ENCODE data around the gene UBL4B. TPM values are rescaled to one million over a fixed set of nuclear protein-coding genes. Genes with fewer than 3 reads are reported as not detected.

UBL4B gene
- total RNA-seq, 4 donors from 2014 or later: 0.27 to 0.67 TPM; not detected in 2

DNA sequence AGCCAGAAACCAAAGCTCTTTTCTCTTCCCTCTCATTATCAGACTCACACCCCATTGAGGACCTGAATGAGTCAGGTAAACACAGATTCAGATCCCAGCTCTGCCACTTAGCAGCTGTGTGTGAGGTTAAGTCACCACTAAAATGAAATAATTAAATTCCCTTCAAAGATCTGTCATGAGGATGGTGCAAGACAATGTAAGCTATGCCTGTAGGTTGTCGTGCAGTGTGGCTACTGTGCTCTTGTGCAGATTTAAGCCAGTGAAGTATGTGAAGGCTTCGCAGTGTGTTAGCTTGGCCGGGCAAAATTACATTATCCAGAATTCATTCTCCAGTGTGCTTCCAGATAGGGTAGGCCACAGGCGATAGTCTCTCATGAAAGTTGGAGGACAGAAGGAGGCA, 13.6 kb downstream of the UBL4B start:
- TF ChIP-seq, protein P1, sequence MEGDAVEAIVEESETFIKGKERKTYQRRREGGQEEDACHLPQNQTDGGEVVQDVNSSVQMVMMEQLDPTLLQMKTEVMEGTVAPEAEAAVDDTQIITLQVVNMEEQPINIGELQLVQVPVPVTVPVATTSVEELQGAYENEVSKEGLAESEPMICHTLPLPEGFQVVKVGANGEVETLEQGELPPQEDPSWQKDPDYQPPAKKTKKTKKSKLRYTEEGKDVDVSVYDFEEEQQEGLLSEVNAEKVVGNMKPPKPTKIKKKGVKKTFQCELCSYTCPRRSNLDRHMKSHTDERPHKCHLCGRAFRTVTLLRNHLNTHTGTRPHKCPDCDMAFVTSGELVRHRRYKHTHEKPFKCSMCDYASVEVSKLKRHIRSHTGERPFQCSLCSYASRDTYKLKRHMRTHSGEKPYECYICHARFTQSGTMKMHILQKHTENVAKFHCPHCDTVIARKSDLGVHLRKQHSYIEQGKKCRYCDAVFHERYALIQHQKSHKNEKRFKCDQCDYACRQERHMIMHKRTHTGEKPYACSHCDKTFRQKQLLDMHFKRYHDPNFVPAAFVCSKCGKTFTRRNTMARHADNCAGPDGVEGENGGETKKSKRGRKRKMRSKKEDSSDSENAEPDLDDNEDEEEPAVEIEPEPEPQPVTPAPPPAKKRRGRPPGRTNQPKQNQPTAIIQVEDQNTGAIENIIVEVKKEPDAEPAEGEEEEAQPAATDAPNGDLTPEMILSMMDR (IDR thresholded peaks at IDR 0.05): no peak
- TF ChIP-seq EP300 (IDR thresholded peaks at IDR 0.05) (no peak), POLR2AphosphoS5 (IDR thresholded peaks at IDR 0.05) (no peak), POLR2A (IDR thresholded peaks at IDR 0.05) (no peak)
- H3K4me3 ChIP-seq: no peak overlapping the region
- no peak overlapping the region for H3K27ac ChIP-seq
- 87% methylated on average over 3 of the region's 4 CpGs; no CpG with 5 or more reads in 1 of the 2 donors for WGBS, 2 donors (ENCODE audit: low coverage in 1 of 2)
- peaks cover 0 to 11% (median 0%) of the 10 kb centered on the region in 3 donors for H3K4me1 ChIP-seq
- H3K9me3 ChIP-seq: peaks cover 0 to 19% (median 0%) of the 10 kb centered on the region in 3 donors
- ATAC-seq: no peak
- H3K36me3 ChIP-seq: no peaks in the 10 kb centered on the region
- peaks cover 40% of the 10 kb centered on the region for H3K27me3 ChIP-seq

DNA sequence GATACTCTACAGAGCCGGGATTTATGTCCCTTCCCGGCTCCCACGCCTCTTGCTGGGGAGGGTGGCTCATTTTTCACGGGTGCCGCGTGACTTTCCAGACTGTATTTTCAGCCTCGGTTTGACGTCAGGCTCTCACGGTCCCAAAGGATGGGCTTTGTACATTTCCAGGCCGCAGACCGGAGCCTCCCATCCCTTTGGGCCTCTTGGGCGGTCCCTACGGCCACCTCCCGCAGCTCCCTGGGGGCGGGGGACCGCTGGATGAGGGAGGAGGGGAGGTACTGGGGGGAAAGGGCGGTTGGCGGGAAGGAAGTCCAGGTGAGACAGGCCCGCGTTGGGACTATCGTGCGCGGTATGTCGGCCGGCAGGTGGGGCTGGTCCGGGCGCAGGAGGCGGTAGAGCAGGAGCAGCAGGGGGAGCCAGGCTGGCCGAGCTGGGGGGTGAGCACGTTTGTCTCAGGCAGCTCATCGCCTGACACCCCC, 17.9 kb downstream of the UBL4B start:
- no peak for ATAC-seq
- peaks cover 0 to 8% (median 0%) of the 10 kb centered on the region in 3 donors for H3K9me3 ChIP-seq
- H3K27me3 ChIP-seq: peaks cover 42% of the 10 kb centered on the region
- WGBS, 2 donors (ENCODE audit: low coverage in 1 of 2): 0% methylated on average over 6 of the region's 31 CpGs; no CpG with 5 or more reads in 1 of the 2 donors
- H3K4me1 ChIP-seq: peaks cover 0 to 11% (median 0%) of the 10 kb centered on the region in 3 donors
- H3K36me3 ChIP-seq: no peaks in the 10 kb centered on the region
- H3K27ac ChIP-seq: no peak overlapping the region
- no peak for TF ChIP-seq POLR2AphosphoS5 (IDR thresholded peaks at IDR 0.05)
- TF ChIP-seq, protein P1 (IDR thresholded peaks at IDR 0.05): peak in 1 of 4 experiments; percentile 28
- peak overlapping the region in 1 of 2 donors; percentile 8 for H3K4me3 ChIP-seq

DNA sequence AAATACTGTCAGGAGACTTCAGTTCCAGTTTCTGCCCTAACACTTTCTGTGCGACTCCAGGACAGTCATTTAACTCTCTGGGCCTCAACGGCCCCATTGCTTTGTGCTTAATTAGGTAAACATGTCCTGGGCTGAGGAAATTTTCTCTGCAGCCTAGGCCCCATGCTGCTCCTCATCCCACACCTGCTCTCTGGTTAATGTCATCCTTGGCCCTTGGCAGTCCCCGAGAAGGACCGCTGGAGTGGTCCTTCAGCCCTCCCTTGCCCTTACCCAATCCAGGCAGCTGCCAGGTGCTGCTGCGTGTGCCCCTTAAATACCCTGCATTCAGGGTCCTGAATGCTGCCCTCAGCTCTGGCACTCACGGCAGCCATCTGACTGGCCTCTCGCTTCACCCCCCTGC, 18.7 kb downstream of the UBL4B start:
- H3K27ac ChIP-seq: no peak overlapping the region
- H3K9me3 ChIP-seq: peaks cover 0 to 5% (median 0%) of the 10 kb centered on the region in 3 donors
- TF ChIP-seq, protein P1 (IDR thresholded peaks at IDR 0.05): no peak
- TF ChIP-seq EP300 (IDR thresholded peaks at IDR 0.05): no peak
- no peak for TF ChIP-seq POLR2A (IDR thresholded peaks at IDR 0.05)
- H3K27me3 ChIP-seq: peaks cover 38% of the 10 kb centered on the region
- no peak overlapping the region for H3K4me3 ChIP-seq
- no peak for ATAC-seq
- WGBS, 2 donors (ENCODE audit: low coverage in 1 of 2): 58 to 72% methylated on average over 4 to 5 of the region's 7 CpGs
- H3K36me3 ChIP-seq: no peaks in the 10 kb centered on the region
- peaks cover 0 to 11% (median 0%) of the 10 kb centered on the region in 3 donors for H3K4me1 ChIP-seq

DNA sequence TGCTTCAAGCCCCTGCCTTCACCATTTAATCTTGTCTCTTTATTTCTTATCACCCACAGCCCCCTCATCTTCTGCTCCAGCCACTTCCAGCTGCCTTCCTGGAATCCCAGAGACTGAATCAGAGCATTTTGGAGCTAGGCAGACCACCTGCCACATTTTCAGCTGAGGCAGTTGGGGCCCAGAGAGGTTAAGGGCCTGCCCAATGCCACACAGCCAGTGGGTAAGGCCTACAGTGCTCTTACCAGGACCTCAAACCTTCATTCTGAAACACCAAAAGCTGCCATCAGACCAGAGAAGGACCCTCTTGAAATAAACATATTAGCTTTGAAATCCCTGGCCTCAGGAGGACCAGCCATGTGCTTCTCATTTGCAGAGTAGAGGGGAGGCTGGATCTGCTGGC, 20.4 kb downstream of the UBL4B start:
- no peaks in the 10 kb centered on the region for H3K9me3 ChIP-seq
- H3K27me3 ChIP-seq: peaks cover 26% of the 10 kb centered on the region
- ATAC-seq: no peak
- H3K4me1 ChIP-seq: peaks cover 0 to 16% (median 0%) of the 10 kb centered on the region in 3 donors
- no peak overlapping the region for H3K27ac ChIP-seq
- no peak overlapping the region for H3K4me3 ChIP-seq
- no peaks in the 10 kb centered on the region for H3K36me3 ChIP-seq
- TF ChIP-seq POLR2AphosphoS5 (IDR thresholded peaks at IDR 0.05): no peak

DNA sequence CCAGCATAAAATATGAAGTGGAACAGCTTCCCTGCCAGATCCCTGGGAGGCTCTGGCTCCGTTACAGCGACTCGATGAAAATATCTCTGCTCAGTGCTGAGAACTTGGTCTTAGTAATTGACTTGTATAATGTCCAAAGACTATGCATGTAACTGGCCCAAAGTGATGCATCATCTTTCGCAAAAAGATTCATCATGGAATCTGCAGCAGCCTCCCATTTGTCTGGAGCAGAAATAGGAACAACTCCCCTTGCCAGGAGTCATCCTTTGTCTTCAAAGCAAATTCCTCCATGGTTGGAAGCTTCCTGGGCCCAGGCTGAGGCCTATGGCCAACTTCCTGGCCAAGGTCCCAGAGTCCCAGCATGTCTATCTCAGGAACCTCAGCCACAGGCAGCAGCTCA, 21.2 kb downstream of the UBL4B start:
- Histone ChIP-seq H3K4me1 (peaks cover 0 to 16% (median 0%) of the 10 kb centered on the region in 3 donors), H3K9me3 (no peaks in the 10 kb centered on the region), H3K4me3 (no peak overlapping the region), H3K27ac (no peak overlapping the region), H3K27me3 (peaks cover 26% of the 10 kb centered on the region), H3K36me3 (no peaks in the 10 kb centered on the region)
- WGBS, 2 donors (ENCODE audit: low coverage in 1 of 2): 67 to 70% methylated on average over 2 to 3 of the region's 4 CpGs
- ATAC-seq: no peak
- TF ChIP-seq POLR2AphosphoS5 (IDR thresholded peaks at IDR 0.05) (no peak), POLR2A (IDR thresholded peaks at IDR 0.05) (no peak), EP300 (IDR thresholded peaks at IDR 0.05) (no peak)
- TF ChIP-seq, protein P1 (IDR thresholded peaks at IDR 0.05): no peak

All from gastroesophageal sphincter (tissue), 4 donors.